SW 1271 (cell line): Measurements from ENCODE around the gene DAW1.
A peak's percentile ranks its signal among the peaks of the same experiment; 100 is the strongest.
"Not testable (repeated sequence)": the region's sequence is repeated elsewhere in the genome, so short reads cannot be mapped to it uniquely, and the experiment has no call there.

ENCODE experiments used
- DNase-seq, 2 experiments: peaks; one replicate each; lab custom pipeline; 2025; lab: John Stamatoyannopoulos, UW

DAW1 gene

GRCh38 chr2:227871375-227871791 lies at the start of gene DAW1:
DAW1 (plus strand) TSS chr2:227871631; CDS start chr2:227871690, 59 bp downstream.
- no peak for DNase-seq

GRCh38 chr2:227822416-227823003 lies 48.9 kb upstream of the DAW1 start:
- no peak for DNase-seq

GRCh38 chr2:227823922-227824321 lies 47.5 kb upstream of the DAW1 start:
- no peak for DNase-seq

- DNase-seq, result no peak
These were observed 46.7 kb upstream of the DAW1 start for GRCh38 chr2:227824711-227825110.

- no peak for DNase-seq
These were observed 45.4 kb upstream of the DAW1 start for GRCh38 chr2:227826019-227826521.

- no peak for DNase-seq
These were observed 44.9 kb upstream of the DAW1 start for GRCh38 chr2:227826563-227826962.

- no peak for DNase-seq
These were observed 44.3 kb upstream of the DAW1 start for GRCh38 chr2:227827143-227827542.

- DNase-seq, result no peak
These were observed 42.9 kb upstream of the DAW1 start for GRCh38 chr2:227828477-227828912.

GRCh38 chr2:227829337-227829736 lies 42.1 kb upstream of the DAW1 start:
- no peak for DNase-seq

- DNase-seq, result peak in 1 of 2 experiments; percentile 16
These were observed 37.0 kb upstream of the DAW1 start for GRCh38 chr2:227834423-227834822.

GRCh38 chr2:227834916-227835650 lies 36.3 kb upstream of the DAW1 start:
- DNase-seq, result no peak

- not testable (repeated sequence) for DNase-seq
These were observed 31.9 kb upstream of the DAW1 start for GRCh38 chr2:227839339-227840129.

GRCh38 chr2:227846831-227847230 lies 24.6 kb upstream of the DAW1 start:
- DNase-seq, result no peak

- no peak for DNase-seq
These were observed 23.3 kb upstream of the DAW1 start for GRCh38 chr2:227848146-227848545.

- no peak for DNase-seq
These were observed 22.8 kb upstream of the DAW1 start for GRCh38 chr2:227848586-227848985.

- no peak for DNase-seq
These were observed 21.5 kb upstream of the DAW1 start for GRCh38 chr2:227849906-227850305.

- DNase-seq, result no peak
These were observed 18.2 kb upstream of the DAW1 start for GRCh38 chr2:227853204-227853629.

GRCh38 chr2:227853765-227854271 lies 17.6 kb upstream of the DAW1 start:
- no peak for DNase-seq

- no peak for DNase-seq
These were observed 16.0 kb upstream of the DAW1 start for GRCh38 chr2:227855440-227855839.

GRCh38 chr2:227856697-227857096 lies 14.7 kb upstream of the DAW1 start:
- DNase-seq, result no peak

- no peak for DNase-seq
These were observed 11.2 kb upstream of the DAW1 start for GRCh38 chr2:227860221-227860641.

- DNase-seq, result no peak
These were observed 10.4 kb upstream of the DAW1 start for GRCh38 chr2:227861011-227861410.
